ENCODE results near the gene RNASE11.
"Not testable (repeated sequence)": the region's sequence is repeated elsewhere in the genome, so short reads cannot be mapped to it uniquely, and the experiment has no call there.

GRCh38 chr14:20569865-20570264 is 17.9 kb downstream of the RNASE11 start:
- TF ChIP-seq CTCF (optimal IDR thresholded peaks at IDR 0.05 in 1 of 3, IDR thresholded peaks at IDR 0.05 in 1 of 3, conservative IDR thresholded peaks at IDR 0.05 in 1 of 3; ENCODE audit: extremely low read depth in 1 of 3, insufficient read depth in 2 of 3, low read length in 3 of 3); EZH2 (IDR thresholded peaks at IDR 0.05; ENCODE audit: low read length): not testable (repeated sequence)
